ENCODE measurements around the gene ABCF1. TPM values are rescaled to one million over a fixed set of nuclear protein-coding genes. Genes with fewer than 3 reads are reported as not detected.
A peak's percentile ranks its signal among the peaks of the same experiment; 100 is the strongest.

Gene ABCF1
- total and polyA plus RNA-seq, 9 of the 15 experiments (the other 6 are each of a cell fraction or from before 2014, with no cell fraction given) = 41.6 to 193 (median 102) TPM

GRCh38 chr6:30554962-30555815, 16.1 kb upstream of the ABCF1 start (continued):
- TF ChIP-seq REST (IDR thresholded peaks at IDR 0.05; ENCODE audit: borderline replicate concordance) = 0 out of 2 replicates have a peak, but pooled peaks have one; percentile 4
- no peak for TF ChIP-seq REST (CRISPR knock-in tag; IDR thresholded peaks at IDR 0.05; ENCODE audit: low read depth)
- peak; percentile 35; the same call in 1 of the 2 replicates for TF ChIP-seq L3MBTL2 (IDR thresholded peaks at IDR 0.05)
- TF ChIP-seq ZBTB43 (CRISPR knock-in tag; IDR thresholded peaks at IDR 0.05) = 0 out of 2 replicates have a peak, but pooled peaks have one; percentile 69
- TF ChIP-seq TOE1 (IDR thresholded peaks at IDR 0.05; ENCODE audit: borderline replicate concordance) = no peak
- TF ChIP-seq TOE1 (CRISPR knock-in tag; IDR thresholded peaks at IDR 0.05; ENCODE audit: borderline replicate concordance, low read depth) = 0 out of 2 replicates have a peak, but pooled peaks have one; percentile 23
- TF ChIP-seq E2F4 (CRISPR knock-in tag; IDR thresholded peaks at IDR 0.05; ENCODE audit: low read depth) = 0 out of 2 replicates have a peak, but pooled peaks have one; percentile 58
- TF ChIP-seq ZHX1 (conservative IDR thresholded peaks at IDR 0.05; ENCODE audit: low read length) = no peak
- TF ChIP-seq E2F1 (CRISPR knock-in tag; IDR thresholded peaks at IDR 0.05) = peak; percentile 46; the same call in 1 of the 2 replicates
- peak; percentile 55; the same call in 1 of the 2 replicates for TF ChIP-seq NFIC (IDR thresholded peaks at IDR 0.05)
- 0 out of 2 replicates have a peak, but pooled peaks have one; percentile 48 for TF ChIP-seq GATAD2A (IDR thresholded peaks at IDR 0.05)

Data from K562 (cell line).